Measurements from ENCODE around the gene MARCHF2.

- TF ChIP-seq POLR2A (IDR thresholded peaks at IDR 0.05) (no peak), CTCF (IDR thresholded peaks at IDR 0.05) (no peak)
Measured at GRCh38 chr19:8461891-8462290, 48.8 kb downstream of the MARCHF2 start.
